ENCODE results near the gene ACTR3C.
"Not testable (repeated sequence)": the region's sequence is repeated elsewhere in the genome, so short reads cannot be mapped to it uniquely, and the experiment has no call there.

Gene ACTR3C

DNA sequence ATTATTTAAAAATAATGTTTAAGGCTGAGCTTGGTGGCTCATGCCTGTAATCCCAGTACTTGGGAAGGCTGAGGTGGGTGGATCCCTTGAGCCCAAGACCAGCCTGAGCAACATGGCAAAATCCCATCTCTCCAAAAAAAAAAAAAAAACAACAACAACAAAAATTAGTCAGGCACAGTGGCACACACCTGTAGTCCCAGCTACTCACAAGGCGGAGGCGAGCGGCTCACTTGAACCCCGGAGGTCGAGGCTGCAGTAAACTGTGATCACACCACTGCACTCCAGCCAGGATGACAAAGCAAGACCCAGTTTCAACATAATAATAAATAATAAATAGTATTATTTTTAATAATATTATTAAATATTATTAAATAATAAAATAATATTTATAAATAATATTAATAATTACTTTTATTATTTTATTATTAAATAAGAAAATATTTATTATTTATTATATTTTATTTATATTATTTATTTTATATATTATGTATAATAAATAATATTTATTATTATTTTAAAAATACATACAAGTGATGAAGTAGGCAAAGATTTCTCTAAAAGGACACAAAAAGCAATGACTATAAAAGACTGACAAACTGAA, 8.6 kb downstream of the ACTR3C start:
- no peak overlapping the region for H3K4me3 ChIP-seq (ENCODE audit: low read depth, low read length)
- TF ChIP-seq, protein P1, sequence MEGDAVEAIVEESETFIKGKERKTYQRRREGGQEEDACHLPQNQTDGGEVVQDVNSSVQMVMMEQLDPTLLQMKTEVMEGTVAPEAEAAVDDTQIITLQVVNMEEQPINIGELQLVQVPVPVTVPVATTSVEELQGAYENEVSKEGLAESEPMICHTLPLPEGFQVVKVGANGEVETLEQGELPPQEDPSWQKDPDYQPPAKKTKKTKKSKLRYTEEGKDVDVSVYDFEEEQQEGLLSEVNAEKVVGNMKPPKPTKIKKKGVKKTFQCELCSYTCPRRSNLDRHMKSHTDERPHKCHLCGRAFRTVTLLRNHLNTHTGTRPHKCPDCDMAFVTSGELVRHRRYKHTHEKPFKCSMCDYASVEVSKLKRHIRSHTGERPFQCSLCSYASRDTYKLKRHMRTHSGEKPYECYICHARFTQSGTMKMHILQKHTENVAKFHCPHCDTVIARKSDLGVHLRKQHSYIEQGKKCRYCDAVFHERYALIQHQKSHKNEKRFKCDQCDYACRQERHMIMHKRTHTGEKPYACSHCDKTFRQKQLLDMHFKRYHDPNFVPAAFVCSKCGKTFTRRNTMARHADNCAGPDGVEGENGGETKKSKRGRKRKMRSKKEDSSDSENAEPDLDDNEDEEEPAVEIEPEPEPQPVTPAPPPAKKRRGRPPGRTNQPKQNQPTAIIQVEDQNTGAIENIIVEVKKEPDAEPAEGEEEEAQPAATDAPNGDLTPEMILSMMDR (IDR thresholded peaks at IDR 0.05; ENCODE audit: low read depth, low read length, missing control alignments) = no peak
- in situ Hi-C loops (cut with HindIII; ENCODE audit: low sequenced_read_pairs) = no loop called here
- DNase-seq (ENCODE audit: low read depth) = no peak

DNA sequence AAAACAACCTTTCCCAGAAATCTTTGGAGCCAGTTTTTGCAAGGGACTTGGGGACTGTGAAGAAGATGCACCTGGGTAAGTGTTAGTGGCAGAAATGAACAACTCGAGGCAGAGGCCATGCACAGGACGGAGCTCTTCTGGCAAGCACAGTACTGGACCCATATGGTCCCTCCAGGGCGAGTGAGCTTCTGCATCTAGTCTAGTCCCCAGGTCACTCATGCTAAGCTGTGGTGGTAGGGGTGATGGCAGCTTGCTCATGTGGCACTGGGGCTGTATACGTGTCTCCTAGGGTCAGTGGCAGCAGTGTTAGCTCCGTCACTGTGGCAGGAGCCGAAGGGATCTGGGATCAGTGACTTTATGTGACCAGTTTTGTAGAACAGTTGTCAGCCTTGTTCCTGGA, 9.5 kb downstream of the ACTR3C start:
- no peak overlapping the region for H3K4me3 ChIP-seq (ENCODE audit: low read depth, low read length)
- in situ Hi-C loops (cut with HindIII; ENCODE audit: low sequenced_read_pairs) = no loop called here

DNA sequence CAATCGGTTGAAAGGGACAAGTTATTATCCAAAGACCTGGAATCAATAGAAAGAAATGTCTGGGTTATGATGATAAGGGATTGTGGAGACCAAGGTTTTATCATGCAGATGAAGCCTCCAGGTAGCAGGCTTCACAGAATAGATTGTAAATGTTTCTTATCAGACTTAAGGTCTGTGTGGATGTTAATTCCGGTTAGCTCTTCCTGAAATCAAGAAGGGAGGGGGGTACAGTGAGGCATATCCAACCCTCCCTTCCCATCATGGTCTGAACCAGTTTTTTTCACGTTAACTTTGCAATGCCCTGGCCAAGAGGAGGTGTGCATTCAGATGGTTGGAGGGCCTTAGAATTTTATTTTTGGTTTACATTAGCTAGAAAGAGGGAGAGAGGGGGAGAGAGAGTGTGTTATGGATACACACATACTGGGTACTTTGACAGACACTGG, 10.0 kb downstream of the ACTR3C start:
- in situ Hi-C loops (cut with HindIII; ENCODE audit: low sequenced_read_pairs) = no loop called here
- no peak overlapping the region for H3K4me3 ChIP-seq (ENCODE audit: low read depth, low read length)
- DNase-seq (ENCODE audit: low read depth) = no peak
- TF ChIP-seq, protein P1 (IDR thresholded peaks at IDR 0.05; ENCODE audit: low read depth, low read length, missing control alignments) = no peak

More for the DNA sequence above, 9.5 kb downstream of the ACTR3C start:
- no peak for DNase-seq (ENCODE audit: low read depth)
- TF ChIP-seq, protein P1 (IDR thresholded peaks at IDR 0.05; ENCODE audit: low read depth, low read length, missing control alignments) = no peak

DNA sequence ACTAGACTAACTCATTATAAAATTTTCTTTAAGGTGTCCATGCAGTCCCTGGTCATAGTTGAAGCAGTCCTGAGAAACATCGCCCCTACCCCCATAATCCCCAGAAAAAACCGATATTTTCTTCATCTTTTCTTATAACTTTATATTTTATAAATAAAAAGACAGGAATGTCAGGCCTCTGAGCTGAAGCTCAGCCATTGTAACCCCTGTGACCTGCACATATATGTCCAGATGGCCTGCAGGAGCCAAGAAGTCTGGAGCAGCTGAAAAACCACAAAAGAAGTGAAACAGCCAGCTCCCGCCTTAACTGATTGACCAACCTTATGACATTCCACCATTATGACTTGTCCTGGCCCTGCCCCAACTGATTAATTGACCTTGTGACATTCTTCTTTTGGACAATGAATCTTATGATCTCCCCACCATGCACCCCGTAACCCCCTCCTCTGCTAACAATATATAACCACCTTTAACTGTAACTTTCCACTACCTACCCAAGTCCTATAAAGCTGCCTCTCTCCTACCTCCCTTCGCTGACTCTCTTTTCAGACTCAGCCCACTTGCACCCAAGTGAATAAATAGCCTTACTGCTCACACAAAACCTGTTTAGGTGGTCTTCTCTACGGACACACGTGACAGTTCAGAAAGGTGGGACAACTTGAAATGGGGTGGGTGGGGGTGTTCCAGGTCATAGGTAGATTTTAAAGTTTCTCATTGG, 10.5 kb downstream of the ACTR3C start:
- in situ Hi-C loops (cut with HindIII; ENCODE audit: low sequenced_read_pairs); H3K4me3 ChIP-seq (ENCODE audit: low read depth, low read length); DNase-seq (ENCODE audit: low read depth): not testable (repeated sequence)

DNA sequence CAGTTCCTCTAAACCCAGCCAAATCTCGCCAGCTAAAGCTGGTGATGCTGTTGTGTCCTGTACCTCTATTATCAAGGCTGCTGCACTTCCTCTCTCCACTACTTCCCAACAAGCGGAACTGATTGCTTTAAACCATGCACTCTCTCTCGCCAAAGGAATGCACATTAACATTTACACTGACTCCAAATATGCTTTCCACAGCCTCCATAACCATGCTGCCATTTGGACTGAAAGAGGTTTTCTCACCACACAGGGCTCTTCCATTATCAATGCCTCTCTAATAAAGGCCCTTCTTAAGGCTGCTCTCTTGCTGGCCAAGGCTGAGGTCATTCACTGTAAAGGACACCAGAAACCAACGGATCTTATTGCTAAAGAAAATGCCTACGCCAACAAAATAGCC, 11.6 kb downstream of the ACTR3C start:
- DNase-seq (ENCODE audit: low read depth) = peak; percentile 90
- TF ChIP-seq, protein P1 (IDR thresholded peaks at IDR 0.05; ENCODE audit: low read depth, low read length, missing control alignments) = no peak
- in situ Hi-C loops (cut with HindIII; ENCODE audit: low sequenced_read_pairs) = no loop called here
- H3K4me3 ChIP-seq (ENCODE audit: low read depth, low read length) = no peak overlapping the region

DNA sequence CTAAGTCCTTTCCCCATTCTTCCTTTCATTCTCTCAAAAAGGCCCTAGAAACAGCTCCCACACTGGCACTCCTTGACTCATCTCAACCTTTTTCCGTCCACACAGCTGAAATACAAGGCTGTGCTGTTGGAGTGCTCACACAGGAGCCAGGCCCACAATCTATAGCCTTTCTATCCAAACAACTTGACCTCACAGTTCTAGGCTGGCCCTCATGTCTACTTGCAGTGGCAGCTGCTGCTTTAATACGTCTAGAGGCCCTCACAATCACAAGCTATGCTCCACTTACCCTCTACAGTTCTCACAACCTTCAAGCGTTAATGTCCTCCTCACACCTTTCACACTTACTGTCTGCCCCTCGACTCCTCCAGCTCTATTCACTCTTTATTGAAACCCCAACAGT, 12.2 kb downstream of the ACTR3C start:
- TF ChIP-seq, protein P1 (IDR thresholded peaks at IDR 0.05; ENCODE audit: low read depth, low read length, missing control alignments) = no peak
- in situ Hi-C loops (cut with HindIII; ENCODE audit: low sequenced_read_pairs) = no loop called here

DNA sequence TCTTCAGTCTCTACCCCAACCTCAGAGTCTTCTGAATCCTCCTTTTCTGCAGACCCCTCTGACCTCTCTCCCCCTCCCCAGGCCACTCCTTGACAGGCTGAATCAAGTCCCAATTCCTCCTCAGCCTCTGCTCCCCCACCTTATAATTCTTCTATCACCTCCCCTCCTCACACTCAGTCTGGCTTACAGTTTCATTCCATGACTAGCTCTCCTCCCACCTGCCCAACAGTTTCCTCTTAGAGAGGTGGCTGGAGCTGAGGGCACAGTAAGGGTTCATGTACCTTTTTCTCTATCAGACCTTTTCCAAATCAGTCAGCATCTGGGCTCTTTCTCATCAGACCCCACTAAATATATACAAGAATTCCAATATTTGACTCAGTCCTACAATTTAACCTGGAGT, 14.8 kb downstream of the ACTR3C start:
- TF ChIP-seq, protein P1 (IDR thresholded peaks at IDR 0.05; ENCODE audit: low read depth, low read length, missing control alignments) = no peak
- in situ Hi-C loops (cut with HindIII; ENCODE audit: low sequenced_read_pairs) = no loop called here
- no peak for DNase-seq (ENCODE audit: low read depth)
- no peak overlapping the region for H3K4me3 ChIP-seq (ENCODE audit: low read depth, low read length)

More for the DNA sequence above, 12.2 kb downstream of the ACTR3C start:
- no peak for DNase-seq (ENCODE audit: low read depth)
- H3K4me3 ChIP-seq (ENCODE audit: low read depth, low read length) = no peak overlapping the region

Data from astrocyte of the cerebellum (primary cell).